ENCODE measurements around the gene ADCK1.

- TF ChIP-seq EZH2phosphoT487 (IDR thresholded peaks at IDR 0.05; ENCODE audit: low read depth) = no peak
- TF ChIP-seq CTCF (IDR thresholded peaks at IDR 0.05; ENCODE audit: low read depth, low read length) = no peak
Measured at GRCh38 chr14:77763316-77763715, 36.6 kb upstream of the ADCK1 start.

Data from OCI-LY3 (cell line).